Transverse colon (tissue), 4 donors: ENCODE results near the gene ADGRF4. TPM values are rescaled to one million over a fixed set of nuclear protein-coding genes. Genes with fewer than 3 reads are reported as not detected.
A peak's percentile ranks its signal among the peaks of the same experiment; 100 is the strongest.

Experiments used
- DNase-seq: peaks from one replicate; pipeline ENCODE4 v3.0.0-alpha.2; 2019
- H3K27ac ChIP-seq, 4 donors: fragments of 200-600 bp; sonication (generic); 2 replicates each; pipeline ENCODE4 v1.5.1; 2016 to 2018; ENCODE audit warnings: inconsistent platforms in 4 of 4
- H3K27me3 ChIP-seq: fragments of 200-600 bp; sonication (generic); 2 replicates; pipeline ENCODE4 v1.5.1; 2017; ENCODE audit warnings: inconsistent platforms
- H3K36me3 ChIP-seq, 4 donors: fragments of 200-600 bp; sonication (generic); 2 replicates each; pipeline ENCODE4 v1.5.1; 2017 to 2019; ENCODE audit warnings: inconsistent platforms in 4 of 4
- H3K4me1 ChIP-seq, 4 donors: fragments of 200-600 bp; sonication (generic); 2 replicates each; pipeline ENCODE4 v1.5.1; 2017 to 2020; ENCODE audit warnings: inconsistent platforms in 4 of 4
- H3K4me3 ChIP-seq, 4 donors: fragments of 200-600 bp; sonication (generic); 1 replicate in 1 of 4; 2 replicates in 3 of 4; pipeline versions ENCODE4 v1.5.1 to v1.6.1; 2017 to 2019; ENCODE audit warnings: inconsistent platforms in 4 of 4
- H3K9me3 ChIP-seq, 2 donors: fragments of 200-600 bp; sonication (generic); 2 replicates each; pipeline ENCODE4 v1.5.1; 2017 to 2019; ENCODE audit warnings: inconsistent platforms in 2 of 2
- CTCF ChIP-seq, 5 experiments: fragments of 200-600 bp in 3 of 5; fragments of 450-650 bp in 2 of 5; sonication (generic) in 3 of 5; IDR thresholded peaks; 1 replicate in 2 of 5; 2 replicates in 3 of 5; pipeline ENCODE4 v1.5.1; 2016 to 2017; ENCODE audit warnings: antibody characterized with exemption in 5 of 5, inconsistent platforms in 3 of 5, mild to moderate bottlenecking in 2 of 5, moderate library complexity in 1 of 5
- EP300 ChIP-seq: sonication (generic); formaldehyde crosslinking; IDR thresholded peaks from one replicate; pipeline ENCODE4 v1.6.1; 2017; ENCODE audit warnings: antibody characterized with exemption, low read depth
- POLR2A ChIP-seq: fragments of 450-650 bp; IDR thresholded peaks from one replicate; pipeline ENCODE4 v1.6.1; 2016; ENCODE audit warnings: antibody characterized with exemption, mild to moderate bottlenecking, moderate library complexity
- POLR2AphosphoS5 ChIP-seq, 3 donors: sonication (generic); formaldehyde crosslinking; IDR thresholded peaks; one replicate each; pipeline ENCODE4 v1.6.1; 2016; ENCODE audit warnings: antibody characterized with exemption in 3 of 3
- WGBS, 2 donors: methylation state at CpG; one replicate each; pipeline ENCODE4 v1.1.5; 2018; ENCODE audit warnings: low coverage in 1 of 2; 5-methylcytosine and 5-hydroxymethylcytosine counted together
- in situ Hi-C, 4 donors: fragments of 200-750 bp; cut with MboI; loops; one replicate each; pipeline versions ENCODE4 v1.15.0 to v1.15.1; 2017; ENCODE audit warnings: low sequenced_read_pairs in 3 of 4, low pct_ligation_motif_present in 1 of 4, low pct_unique_long_range_greater_than_20kb in 1 of 4
- intact Hi-C: fragments of 100-400 bp; cut with DNase I; formaldehyde crosslinking; loops from one replicate; pipeline ENCODE4 v1.15.1; 2023; ENCODE audit warnings: low total_unique reads
- total RNA-seq, 4 donors: library from RNA; depleted of rRNA; stranded (reverse); fragments of >200 nt; gene quantifications; one replicate each; pipeline ENCODE4 v1.1.0, GENCODE V29; 2016

The ADGRF4 gene
- 1 to 10 TPM in 3 of 4 donors, not detected in 1; 2.0 to 3.5 (median 3.0) TPM for total RNA-seq

GRCh38 chr6:47698342-47698787 is at the start of gene ADGRF4:
Gene ADGRF4 (plus strand): TSS chr6:47698580. CDS start chr6:47707246, 8,666 bp downstream.
- peak; percentile 37 for DNase-seq
- in situ Hi-C loops (no loop called here), intact Hi-C loops (no loop called here)
- peak within 1 kb of the TSS in 3 of 4 donors; percentile 26 to 46 (median 28) for H3K27ac ChIP-seq
- 73% methylated on average over 5 of the region's 5 CpGs; no CpG with 5 or more reads in 1 of the 2 donors for WGBS, 2 donors
- no peaks in the 10 kb centered on the region for H3K27me3 ChIP-seq
- H3K9me3 ChIP-seq = no peaks in the 10 kb centered on the region
- TF ChIP-seq CTCF (IDR thresholded peaks at IDR 0.05) (no peak), POLR2A (peak; percentile 27), POLR2AphosphoS5 (IDR thresholded peaks at IDR 0.05) (no peak), EP300 (no peak)
- peaks cover 0 to 18% (median 6%) of the 10 kb centered on the region in 4 donors for H3K4me1 ChIP-seq
- no peak within 1 kb of the TSS for H3K4me3 ChIP-seq
- no peaks in the 10 kb centered on the region for H3K36me3 ChIP-seq

- Histone ChIP-seq H3K4me3 (no peak overlapping the region), H3K4me1 (peaks cover 3 to 34% (median 20%) of the 10 kb centered on the region in 4 donors), H3K27ac (peak overlapping the region in 1 of 4 donors; percentile 5), H3K27me3 (no peaks in the 10 kb centered on the region), H3K9me3 (no peaks in the 10 kb centered on the region), H3K36me3 (no peaks in the 10 kb centered on the region)
- WGBS, 2 donors = 71 to 77% methylated on average over 3 of the region's 3 CpGs
- intact Hi-C loops (no loop called here), in situ Hi-C loops (no loop called here)
- TF ChIP-seq CTCF (IDR thresholded peaks at IDR 0.05) = no peak
- TF ChIP-seq POLR2A = no peak
- no peak for TF ChIP-seq POLR2AphosphoS5 (IDR thresholded peaks at IDR 0.05)
- TF ChIP-seq EP300 = no peak
- no peak for DNase-seq
Measured at GRCh38 chr6:47650553-47651432, 47.6 kb upstream of the ADGRF4 start.

- Histone ChIP-seq H3K4me1 (peaks cover 3 to 28% (median 16%) of the 10 kb centered on the region in 4 donors), H3K4me3 (no peak overlapping the region), H3K36me3 (no peaks in the 10 kb centered on the region), H3K27ac (no peak overlapping the region), H3K9me3 (no peaks in the 10 kb centered on the region), H3K27me3 (no peaks in the 10 kb centered on the region)
- TF ChIP-seq CTCF (IDR thresholded peaks at IDR 0.05) (no peak), POLR2A (no peak), EP300 (no peak), POLR2AphosphoS5 (IDR thresholded peaks at IDR 0.05) (no peak)
- 63 to 65% methylated on average over 5 to 6 of the region's 6 CpGs for WGBS, 2 donors
- in situ Hi-C loops (no loop called here), intact Hi-C loops (no loop called here)
- DNase-seq = no peak
Measured at GRCh38 chr6:47651505-47651944, 46.9 kb upstream of the ADGRF4 start.

GRCh38 chr6:47653706-47654105 is 44.7 kb upstream of the ADGRF4 start:
- H3K4me1 ChIP-seq = peaks cover 3 to 14% (median 7%) of the 10 kb centered on the region in 4 donors
- intact Hi-C loops = no loop called here
- H3K27me3 ChIP-seq = no peaks in the 10 kb centered on the region
- no peaks in the 10 kb centered on the region for H3K36me3 ChIP-seq
- DNase-seq = peak; percentile 48
- 61 to 100% methylated on average over 1 to 5 of the region's 5 CpGs for WGBS, 2 donors
- no peak overlapping the region for H3K27ac ChIP-seq
- H3K9me3 ChIP-seq = no peaks in the 10 kb centered on the region
- H3K4me3 ChIP-seq = no peak overlapping the region
- in situ Hi-C loops = no loop called here
- TF ChIP-seq POLR2A (no peak), POLR2AphosphoS5 (IDR thresholded peaks at IDR 0.05) (no peak), EP300 (no peak), CTCF (IDR thresholded peaks at IDR 0.05) (no peak)
